ENCODE data around the gene CNOT4. TPM values are rescaled to one million over a fixed set of nuclear protein-coding genes. Genes with fewer than 3 reads are reported as not detected.

CNOT4 gene, protein sequence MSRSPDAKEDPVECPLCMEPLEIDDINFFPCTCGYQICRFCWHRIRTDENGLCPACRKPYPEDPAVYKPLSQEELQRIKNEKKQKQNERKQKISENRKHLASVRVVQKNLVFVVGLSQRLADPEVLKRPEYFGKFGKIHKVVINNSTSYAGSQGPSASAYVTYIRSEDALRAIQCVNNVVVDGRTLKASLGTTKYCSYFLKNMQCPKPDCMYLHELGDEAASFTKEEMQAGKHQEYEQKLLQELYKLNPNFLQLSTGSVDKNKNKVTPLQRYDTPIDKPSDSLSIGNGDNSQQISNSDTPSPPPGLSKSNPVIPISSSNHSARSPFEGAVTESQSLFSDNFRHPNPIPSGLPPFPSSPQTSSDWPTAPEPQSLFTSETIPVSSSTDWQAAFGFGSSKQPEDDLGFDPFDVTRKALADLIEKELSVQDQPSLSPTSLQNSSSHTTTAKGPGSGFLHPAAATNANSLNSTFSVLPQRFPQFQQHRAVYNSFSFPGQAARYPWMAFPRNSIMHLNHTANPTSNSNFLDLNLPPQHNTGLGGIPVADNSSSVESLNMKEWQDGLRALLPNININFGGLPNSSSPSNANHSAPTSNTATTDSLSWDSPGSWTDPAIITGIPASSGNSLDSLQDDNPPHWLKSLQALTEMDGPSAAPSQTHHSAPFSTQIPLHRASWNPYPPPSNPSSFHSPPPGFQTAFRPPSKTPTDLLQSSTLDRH
- total RNA-seq (2014; rRNA removed; shearing (Covaris generic); ENCODE audit: low replicate concordance), result 0.59 and 1.7 TPM in 2 replicates

- DNase-seq, result peak; percentile 93
- H3K27me3 ChIP-seq, result no peaks in the 10 kb centered on the region
- H3K4me3 ChIP-seq, result peak within 1 kb of the TSS; percentile 81
- no peaks in the 10 kb centered on the region for H3K9me3 ChIP-seq
- no peaks in the 10 kb centered on the region for H3K36me3 ChIP-seq
Observed at GRCh38 chr7:135509839-135510591, at the start of gene CNOT4. Gene CNOT4 (minus strand): TSS chr7:135510102. CDS start chr7:135438331, 71,771 bp downstream.

GRCh38 chr7:135558881-135559280, 49.0 kb upstream of the CNOT4 start:
- Histone ChIP-seq H3K4me3 (peak overlapping the region; percentile 78), H3K36me3 (no peaks in the 10 kb centered on the region; the same call in none of the 2 replicates), H3K9me3 (no peaks in the 10 kb centered on the region), H3K27me3 (no peaks in the 10 kb centered on the region)
- no peak for DNase-seq

DNA sequence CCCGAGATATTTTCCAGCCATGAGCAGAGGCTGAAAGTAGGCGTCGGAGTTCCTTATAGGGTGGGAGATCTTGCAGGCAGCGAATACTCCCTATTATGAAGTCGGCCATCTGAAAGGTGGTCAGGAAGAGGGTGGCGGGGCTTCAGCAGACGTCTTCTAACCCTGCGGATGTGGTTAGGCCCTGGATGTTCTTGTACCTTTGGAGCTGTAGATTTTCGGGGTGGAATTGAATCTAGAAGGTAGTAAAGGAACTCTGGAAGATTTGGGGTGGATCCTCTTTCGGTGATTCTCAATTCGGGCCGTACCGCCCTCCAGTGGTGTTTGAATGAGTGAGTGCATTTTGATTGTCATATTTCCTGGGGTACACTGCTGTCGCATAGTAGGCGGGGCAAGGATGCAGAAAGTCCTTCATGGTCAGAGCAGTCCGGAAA, 48.5 kb upstream of the CNOT4 start:
- H3K36me3 ChIP-seq, result no peaks in the 10 kb centered on the region; the same call in none of the 2 replicates
- H3K9me3 ChIP-seq, result no peaks in the 10 kb centered on the region
- H3K4me3 ChIP-seq, result peak overlapping the region; percentile 78
- H3K27me3 ChIP-seq, result no peaks in the 10 kb centered on the region
- peak; percentile 50 for DNase-seq

DNA sequence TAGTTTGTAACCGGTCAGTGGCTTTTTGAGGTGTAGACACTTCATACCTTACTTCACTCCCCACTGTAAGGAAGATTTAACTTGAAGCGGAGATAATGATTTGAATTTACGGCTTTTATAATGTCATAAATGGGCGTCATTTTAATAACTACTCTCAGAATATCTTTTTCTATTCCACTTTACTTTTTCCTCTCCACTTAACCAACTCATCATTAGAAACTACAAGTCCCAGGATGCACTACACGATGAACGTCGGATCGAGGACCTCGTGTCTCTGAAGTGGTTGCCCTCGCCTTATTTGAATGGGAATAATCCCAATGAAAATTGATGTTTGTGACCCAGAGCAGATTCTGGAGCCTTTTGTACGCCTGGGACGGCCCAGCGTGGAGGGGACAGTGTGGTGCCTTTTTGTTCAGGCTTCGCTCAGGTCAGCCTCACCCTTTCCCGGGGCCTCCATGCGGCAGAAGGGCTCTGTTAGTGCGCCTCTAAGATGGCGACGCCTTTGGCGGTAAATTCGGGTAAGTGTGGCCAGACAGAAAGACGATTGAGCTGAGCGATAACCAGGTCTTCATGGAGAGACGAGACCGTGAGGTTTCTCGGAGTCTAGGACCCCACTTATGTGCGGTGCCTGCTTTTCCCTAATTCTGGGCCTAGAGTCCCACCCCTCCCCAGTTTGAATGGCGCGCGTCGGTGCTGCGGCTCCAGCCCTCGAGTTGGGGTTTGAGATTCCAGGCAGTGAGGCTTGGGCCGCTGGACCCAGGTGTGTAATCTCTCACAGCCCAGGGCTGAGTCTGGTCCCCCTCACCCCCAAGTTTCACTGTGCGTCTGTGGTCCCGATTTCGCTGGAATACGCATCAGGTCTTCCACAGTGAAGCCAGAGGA, 47.8 kb upstream of the CNOT4 start, which contains the start of gene NUP205:
NUP205 (plus strand) TSS at position 463 of the 882 bp plus-strand sequence; CDS start at position 491, 28 bp downstream.
- Histone ChIP-seq H3K4me3 (peak within 1 kb of the TSS; percentile 78), H3K36me3 (no peaks in the 10 kb centered on the region; the same call in 1 of the 2 replicates), H3K27me3 (no peaks in the 10 kb centered on the region), H3K9me3 (no peaks in the 10 kb centered on the region)
- peak; percentile 57 for DNase-seq

- no peak for DNase-seq
- no peak overlapping the region for H3K4me3 ChIP-seq
- no peaks in the 10 kb centered on the region for H3K9me3 ChIP-seq
- H3K27me3 ChIP-seq, result no peaks in the 10 kb centered on the region
- H3K36me3 ChIP-seq, result no peaks in the 10 kb centered on the region
Observed at GRCh38 chr7:135553346-135553745, 43.4 kb upstream of the CNOT4 start.

- Histone ChIP-seq H3K4me3 (no peak overlapping the region), H3K36me3 (no peaks in the 10 kb centered on the region), H3K9me3 (no peaks in the 10 kb centered on the region), H3K27me3 (no peaks in the 10 kb centered on the region)
- no peak for DNase-seq
Observed at GRCh38 chr7:135552148-135552547, 42.2 kb upstream of the CNOT4 start.

GRCh38 chr7:135550196-135550595, 40.3 kb upstream of the CNOT4 start:
- H3K4me3 ChIP-seq, result no peak overlapping the region
- H3K27me3 ChIP-seq, result no peaks in the 10 kb centered on the region
- no peaks in the 10 kb centered on the region for H3K9me3 ChIP-seq
- H3K36me3 ChIP-seq, result no peaks in the 10 kb centered on the region
- no peak for DNase-seq

GRCh38 chr7:135541029-135541428, 31.1 kb upstream of the CNOT4 start:
- DNase-seq, result no peak
- H3K4me3 ChIP-seq, result no peak overlapping the region
- H3K36me3 ChIP-seq, result no peaks in the 10 kb centered on the region
- H3K27me3 ChIP-seq, result no peaks in the 10 kb centered on the region
- no peaks in the 10 kb centered on the region for H3K9me3 ChIP-seq

GRCh38 chr7:135539629-135540028, 29.7 kb upstream of the CNOT4 start:
- Histone ChIP-seq H3K36me3 (no peaks in the 10 kb centered on the region), H3K9me3 (no peaks in the 10 kb centered on the region), H3K27me3 (no peaks in the 10 kb centered on the region), H3K4me3 (no peak overlapping the region)
- no peak for DNase-seq

DNA sequence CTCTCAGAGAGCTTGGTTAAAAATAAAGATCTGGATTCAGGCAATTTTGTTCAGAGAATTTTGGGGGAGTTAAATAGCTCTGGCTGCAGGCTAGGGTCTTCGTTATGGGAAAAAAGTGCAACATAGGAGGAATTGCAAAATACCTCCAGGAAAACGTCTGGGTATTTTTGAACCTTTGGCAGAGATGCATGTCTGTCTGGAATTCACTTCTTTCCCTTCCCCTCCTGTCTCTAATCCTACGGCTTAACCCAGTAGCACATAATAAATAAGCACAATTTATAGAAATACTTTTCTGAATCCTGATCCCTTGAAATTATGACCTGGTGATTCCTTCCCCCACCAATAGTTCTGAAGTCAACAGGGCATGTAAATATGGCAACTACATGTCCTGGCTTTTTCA, 28.5 kb upstream of the CNOT4 start:
- no peak overlapping the region for H3K4me3 ChIP-seq
- no peaks in the 10 kb centered on the region for H3K9me3 ChIP-seq
- DNase-seq, result no peak
- no peaks in the 10 kb centered on the region for H3K36me3 ChIP-seq
- no peaks in the 10 kb centered on the region for H3K27me3 ChIP-seq

- H3K36me3 ChIP-seq, result no peaks in the 10 kb centered on the region
- no peaks in the 10 kb centered on the region for H3K9me3 ChIP-seq
- no peak overlapping the region for H3K4me3 ChIP-seq
Observed at GRCh38 chr7:135537905-135538304, 28.0 kb upstream of the CNOT4 start.

GRCh38 chr7:135537453-135537852, 27.6 kb upstream of the CNOT4 start:
- H3K9me3 ChIP-seq, result no peaks in the 10 kb centered on the region
- no peak for DNase-seq
- H3K4me3 ChIP-seq, result no peak overlapping the region
- H3K27me3 ChIP-seq, result no peaks in the 10 kb centered on the region
- H3K36me3 ChIP-seq, result no peaks in the 10 kb centered on the region

More at GRCh38 chr7:135537905-135538304, 28.0 kb upstream of the CNOT4 start:
- H3K27me3 ChIP-seq, result no peaks in the 10 kb centered on the region
- no peak for DNase-seq

DNA sequence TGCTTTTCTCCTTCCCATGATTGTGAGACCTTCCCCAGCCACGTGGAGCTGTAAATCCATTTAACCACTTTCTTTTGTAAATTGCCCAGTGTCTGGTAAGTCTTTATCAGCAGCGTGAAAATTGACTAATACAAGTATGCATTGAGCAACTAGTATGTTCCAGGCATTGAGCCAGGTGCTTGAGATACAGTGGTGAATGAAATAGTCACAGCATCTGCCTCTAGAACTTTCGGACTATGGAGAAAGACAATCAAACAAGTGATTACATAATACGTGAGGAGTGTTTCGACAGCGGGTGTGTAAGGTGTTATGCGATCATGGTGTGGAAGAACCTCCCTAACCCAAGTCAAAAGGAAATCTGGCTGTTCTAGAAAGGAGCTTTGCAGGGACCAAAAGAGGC, 26.2 kb upstream of the CNOT4 start:
- DNase-seq, result no peak
- Histone ChIP-seq H3K9me3 (no peaks in the 10 kb centered on the region), H3K4me3 (no peak overlapping the region), H3K36me3 (no peaks in the 10 kb centered on the region), H3K27me3 (no peaks in the 10 kb centered on the region)

- no peak for DNase-seq
- no peak overlapping the region for H3K4me3 ChIP-seq
- H3K27me3 ChIP-seq, result no peaks in the 10 kb centered on the region
- no peaks in the 10 kb centered on the region for H3K9me3 ChIP-seq
- no peaks in the 10 kb centered on the region for H3K36me3 ChIP-seq
Observed at GRCh38 chr7:135527025-135527424, 17.1 kb upstream of the CNOT4 start.

GRCh38 chr7:135525426-135525825, 15.5 kb upstream of the CNOT4 start:
- no peaks in the 10 kb centered on the region for H3K36me3 ChIP-seq
- H3K4me3 ChIP-seq, result no peak overlapping the region
- no peak for DNase-seq
- H3K9me3 ChIP-seq, result no peaks in the 10 kb centered on the region
- H3K27me3 ChIP-seq, result no peaks in the 10 kb centered on the region

GRCh38 chr7:135523146-135523545, 13.2 kb upstream of the CNOT4 start:
- Histone ChIP-seq H3K27me3 (no peaks in the 10 kb centered on the region), H3K36me3 (no peaks in the 10 kb centered on the region), H3K4me3 (no peak overlapping the region), H3K9me3 (no peaks in the 10 kb centered on the region)
- no peak for DNase-seq
